Colonic mucosa (tissue), 4 donors: ENCODE results near the gene PIEZO1. TPM values are rescaled to one million over a fixed set of nuclear protein-coding genes. Genes with fewer than 3 reads are reported as not detected.

Experiments
- DNase-seq: peaks from one replicate; pipeline ENCODE4 v3.0.0-alpha.2; 2020
- H3K27ac ChIP-seq: fragments of 200-600 bp; one replicate; pipeline ENCODE4 v1.8.0; 2021
- H3K27me3 ChIP-seq: fragments of 200-600 bp; one replicate; pipeline ENCODE4 v1.8.0; 2021
- H3K36me3 ChIP-seq: fragments of 200-600 bp; one replicate; pipeline ENCODE4 v1.8.0; 2021
- H3K4me1 ChIP-seq: fragments of 200-600 bp; one replicate; pipeline ENCODE4 v1.8.0; 2021; ENCODE audit warnings: mild to moderate bottlenecking
- H3K4me3 ChIP-seq: fragments of 200-600 bp; one replicate; pipeline ENCODE4 v1.8.0; 2021
- H3K9ac ChIP-seq, 2 donors: one replicate each; pipeline ENCODE4 v1.7.0; 2013; ENCODE audit warnings: control low read depth in 2 of 2, low read depth in 2 of 2, low read length in 2 of 2
- H3K9me3 ChIP-seq: fragments of 200-600 bp; one replicate; pipeline ENCODE4 v1.8.0; 2021
- CTCF ChIP-seq: fragments of 200-600 bp; IDR thresholded peaks from one replicate; pipeline ENCODE4 v1.8.0; 2022; ENCODE audit warnings: antibody characterized with exemption, mild to moderate bottlenecking
- intact Hi-C: fragments of 100-400 bp; cut with DNase I; formaldehyde crosslinking; loops from one replicate; pipeline ENCODE4 v1.14.1; 2022
- total RNA-seq, 2 donors: library from RNA; stranded (reverse); fragmentation: NEBNext Ultra II Directional in 1 of 2; extraction: Animal tissue kit (Norgen Biotek cat#: 25700) in 1 of 2; gene quantifications; one replicate each; pipeline ENCODE4 v1.2.1, GENCODE V29; 2021
- donor health status: healthy.
- donor health status: DM: no; HTN: no; CAD: no.
- donor health status: DM: no; HTN: no; CAD: no.

Gene PIEZO1
- total RNA-seq, 2 donors from 2014 or later = 104 to 118 TPM

GRCh38 chr16:88759245-88759975 lies 25.6 kb downstream of the PIEZO1 start:
- H3K27me3 ChIP-seq = no peaks in the 10 kb centered on the region
- no peaks in the 10 kb centered on the region for H3K36me3 ChIP-seq
- DNase-seq = peak; percentile 80
- peak overlapping the region; percentile 62 for H3K27ac ChIP-seq
- intact Hi-C loops = no loop called here
- H3K9me3 ChIP-seq = no peaks in the 10 kb centered on the region
- H3K9ac ChIP-seq = peak overlapping the region; percentile 49 to 53
- no peak overlapping the region for H3K4me3 ChIP-seq
- no peak for TF ChIP-seq CTCF
- peaks cover 39% of the 10 kb centered on the region for H3K4me1 ChIP-seq

- no peak for TF ChIP-seq CTCF
- H3K27me3 ChIP-seq = no peaks in the 10 kb centered on the region
- DNase-seq = no peak
- peak overlapping the region; percentile 62 for H3K27ac ChIP-seq
- H3K4me1 ChIP-seq = peaks cover 39% of the 10 kb centered on the region
- H3K36me3 ChIP-seq = no peaks in the 10 kb centered on the region
- H3K9ac ChIP-seq = peak overlapping the region in 1 of 2 donors; percentile 49
- H3K4me3 ChIP-seq = no peak overlapping the region
- no peaks in the 10 kb centered on the region for H3K9me3 ChIP-seq
- intact Hi-C loops = no loop called here
Observed at GRCh38 chr16:88758944-88759244, 26.1 kb downstream of the PIEZO1 start.

GRCh38 chr16:88758227-88758943 lies 26.6 kb downstream of the PIEZO1 start:
- Histone ChIP-seq H3K9ac (no peak overlapping the region), H3K9me3 (no peaks in the 10 kb centered on the region), H3K4me3 (no peak overlapping the region), H3K36me3 (no peaks in the 10 kb centered on the region), H3K27me3 (no peaks in the 10 kb centered on the region), H3K4me1 (peaks cover 33% of the 10 kb centered on the region), H3K27ac (peak overlapping the region; percentile 62)
- TF ChIP-seq CTCF = no peak
- DNase-seq = no peak
- intact Hi-C loops = no loop called here

GRCh38 chr16:88755745-88756443 lies 29.1 kb downstream of the PIEZO1 start:
- no peaks in the 10 kb centered on the region for H3K36me3 ChIP-seq
- H3K9ac ChIP-seq = no peak overlapping the region
- DNase-seq = no peak
- no peak overlapping the region for H3K4me3 ChIP-seq
- no peak for TF ChIP-seq CTCF
- H3K27ac ChIP-seq = no peak overlapping the region
- intact Hi-C loops = no loop called here
- peaks cover 16% of the 10 kb centered on the region for H3K4me1 ChIP-seq
- H3K9me3 ChIP-seq = no peaks in the 10 kb centered on the region
- H3K27me3 ChIP-seq = no peaks in the 10 kb centered on the region

- DNase-seq = no peak
- TF ChIP-seq CTCF = no peak
- Histone ChIP-seq H3K36me3 (no peaks in the 10 kb centered on the region), H3K4me3 (no peak overlapping the region), H3K27ac (no peak overlapping the region), H3K9ac (no peak overlapping the region), H3K9me3 (no peaks in the 10 kb centered on the region), H3K4me1 (peaks cover 9% of the 10 kb centered on the region), H3K27me3 (no peaks in the 10 kb centered on the region)
- intact Hi-C loops = no loop called here
Observed at GRCh38 chr16:88754912-88755744, 29.9 kb downstream of the PIEZO1 start.
